Fibroblast of the aortic adventitia (primary cell): Measurements from ENCODE around the gene BTBD10. TPM values are rescaled to one million over a fixed set of nuclear protein-coding genes. Genes with fewer than 3 reads are reported as not detected.
A peak's percentile ranks its signal among the peaks of the same experiment; 100 is the strongest.

ENCODE experiments used
- DNase-seq: peaks from one replicate; pipeline ENCODE4 v3.0.0-alpha.2; 2010; ENCODE audit warnings: low read depth
- H3K4me3 ChIP-seq: 2 replicates; pipeline ENCODE4 v1.5.1; 2011; ENCODE audit warnings: low read depth, mild to moderate bottlenecking, control low read depth, low read length, moderate library complexity
- total RNA-seq: library from RNA; depleted of rRNA; stranded (reverse); fragments of >200 nt; gene quantifications from 2 replicates; pipeline ENCODE4 v1.2.3, GENCODE V29; 2012; ENCODE audit warnings: low replicate concordance
- TF ChIP-seq, protein P1 (sequence below): IDR thresholded peaks from 2 replicates; pipeline ENCODE4 v1.5.1; 2011; ENCODE audit warnings: mild to moderate bottlenecking, low read length, control low read depth, inconsistent platforms; ENCODE audit not compliant: insufficient read depth

The BTBD10 gene
- total RNA-seq, 1 donor: 56.3 TPM

DNA sequence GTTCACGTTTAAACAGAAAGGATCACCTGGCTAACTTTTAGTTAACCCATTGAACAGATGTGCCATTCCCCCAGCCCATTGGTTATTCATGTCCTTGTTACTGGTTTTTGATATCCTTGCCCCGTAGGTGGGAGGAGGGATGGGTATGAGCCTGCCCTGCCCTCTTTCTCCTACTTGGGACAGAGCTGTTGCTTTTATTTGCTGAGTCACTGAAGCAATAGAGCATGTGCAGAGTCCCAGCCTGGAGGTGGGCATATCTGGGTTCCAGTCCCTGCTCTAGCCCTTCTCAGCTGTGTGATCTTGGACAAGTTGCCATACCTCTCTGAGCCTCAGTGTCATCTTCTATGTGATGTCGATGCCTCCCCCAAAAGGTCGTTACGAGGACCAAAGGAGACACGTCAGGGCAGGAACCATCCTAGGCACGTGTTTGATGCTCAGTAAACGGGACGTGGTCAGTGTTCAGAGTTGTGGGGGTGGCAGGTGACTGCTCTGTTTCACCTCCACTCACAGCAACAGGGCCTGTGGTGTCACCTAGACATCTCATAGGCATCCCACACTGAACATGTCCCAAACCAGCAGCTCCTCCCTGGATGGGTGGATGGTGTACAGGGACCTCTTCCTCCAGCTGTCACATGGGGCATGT is 124.5 kb downstream of the BTBD10 start:
- peak; percentile 70 for DNase-seq
- H3K4me3 ChIP-seq: peak overlapping the region; percentile 54
- TF ChIP-seq, protein P1, sequence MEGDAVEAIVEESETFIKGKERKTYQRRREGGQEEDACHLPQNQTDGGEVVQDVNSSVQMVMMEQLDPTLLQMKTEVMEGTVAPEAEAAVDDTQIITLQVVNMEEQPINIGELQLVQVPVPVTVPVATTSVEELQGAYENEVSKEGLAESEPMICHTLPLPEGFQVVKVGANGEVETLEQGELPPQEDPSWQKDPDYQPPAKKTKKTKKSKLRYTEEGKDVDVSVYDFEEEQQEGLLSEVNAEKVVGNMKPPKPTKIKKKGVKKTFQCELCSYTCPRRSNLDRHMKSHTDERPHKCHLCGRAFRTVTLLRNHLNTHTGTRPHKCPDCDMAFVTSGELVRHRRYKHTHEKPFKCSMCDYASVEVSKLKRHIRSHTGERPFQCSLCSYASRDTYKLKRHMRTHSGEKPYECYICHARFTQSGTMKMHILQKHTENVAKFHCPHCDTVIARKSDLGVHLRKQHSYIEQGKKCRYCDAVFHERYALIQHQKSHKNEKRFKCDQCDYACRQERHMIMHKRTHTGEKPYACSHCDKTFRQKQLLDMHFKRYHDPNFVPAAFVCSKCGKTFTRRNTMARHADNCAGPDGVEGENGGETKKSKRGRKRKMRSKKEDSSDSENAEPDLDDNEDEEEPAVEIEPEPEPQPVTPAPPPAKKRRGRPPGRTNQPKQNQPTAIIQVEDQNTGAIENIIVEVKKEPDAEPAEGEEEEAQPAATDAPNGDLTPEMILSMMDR: no peak

DNA sequence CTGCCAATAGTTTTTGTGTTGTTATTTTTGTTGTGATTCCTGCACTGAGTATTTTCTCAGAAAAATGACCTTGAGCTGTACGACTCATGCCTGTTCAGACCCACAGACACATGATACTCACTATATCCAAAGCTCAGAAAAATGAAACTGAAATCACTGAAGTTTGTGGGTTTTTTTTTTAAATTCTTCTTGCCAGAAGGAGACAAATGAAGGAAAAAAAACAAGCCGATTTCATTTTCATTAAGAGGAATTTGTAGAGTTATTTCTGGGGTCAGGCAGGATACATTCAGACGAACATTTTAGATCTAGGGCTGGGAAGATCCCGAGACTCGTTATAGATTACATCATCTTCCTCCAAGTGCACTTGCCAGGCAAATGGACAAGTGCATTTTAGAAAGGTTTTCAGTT is 125.0 kb downstream of the BTBD10 start:
- peak; percentile 78 for DNase-seq
- TF ChIP-seq, protein P1: no peak
- peak overlapping the region; percentile 54 for H3K4me3 ChIP-seq

Other genes starting within 250 kb of the BTBD10 start
- 5.5 and 6.1 TPM in 2 replicates for gene BMAL1, start 185.4 kb downstream of the BTBD10 start, total RNA-seq
- gene PTH, start 32.8 kb upstream of the BTBD10 start, total RNA-seq: not detected in 2 replicates
- 67.6 and 124 TPM in 2 replicates for gene FAR1, start 205.4 kb upstream of the BTBD10 start, total RNA-seq